H1 (cell line): ENCODE results near the gene ADGRV1. TPM values are rescaled to one million over a fixed set of nuclear protein-coding genes. Genes with fewer than 3 reads are reported as not detected.
"Not testable (repeated sequence)": the region's sequence is repeated elsewhere in the genome, so short reads cannot be mapped to it uniquely, and the experiment has no call there.

Source experiments
- CTCF ChIA-PET: fragments of 300-600 bp; sonication (Branson Sonifier 250); formaldehyde crosslinking; loops from one replicate; lab custom pipeline; 2021; ENCODE audit not compliant: partially characterized antibody; lab: Charles Lee
- POLR2A ChIA-PET: fragments of 300-600 bp; sonication (Branson Sonifier 250); formaldehyde crosslinking; loops from one replicate; lab custom pipeline; 2021; ENCODE audit warnings: inconsistent platforms; ENCODE audit not compliant: partially characterized antibody; lab: Charles Lee
- DNase-seq, 2 experiments: peaks; one replicate each; pipeline versions ENCODE4 v3.0.0 to v3.0.0-alpha.2; 2010 to 2022; ENCODE audit warnings: low spot score in 2 of 2, low read depth in 1 of 2, mixed read lengths in 1 of 2
- FAIRE-seq: peaks from 2 replicates; lab custom pipeline; 2011; peaks lifted over from hg19 to GRCh38; lab: Jason Lieb, UNC
- H2AFZ ChIP-seq: 2 replicates; pipeline ENCODE4 v1.8.1; 2012; ENCODE audit warnings: low read length, inconsistent platforms
- H2AK5ac ChIP-seq: 2 replicates; pipeline ENCODE4 v1.6.1; 2013; ENCODE audit warnings: low read depth, low read length
- H2BK120ac ChIP-seq: replicated peaks from 2 replicates; pipeline ENCODE3; 2013; ENCODE audit warnings: low read depth, low read length, inconsistent platforms
- H2BK12ac ChIP-seq: 2 replicates; pipeline ENCODE4 v1.6.1; 2013; ENCODE audit warnings: low read depth, low read length
- H2BK15ac ChIP-seq: 2 replicates; pipeline ENCODE4 v1.6.1; 2013; ENCODE audit warnings: low read length
- H2BK20ac ChIP-seq: 2 replicates; pipeline ENCODE4 v1.6.1; 2013; ENCODE audit warnings: low read length
- H2BK5ac ChIP-seq: 2 replicates; pipeline ENCODE4 v1.6.1; 2013; ENCODE audit warnings: low read depth, low read length
- H3K14ac ChIP-seq: 2 replicates; pipeline ENCODE4 v1.6.1; 2013; ENCODE audit warnings: inconsistent platforms; ENCODE audit not compliant: insufficient read length
- H3K18ac ChIP-seq: 2 replicates; pipeline ENCODE4 v1.6.1; 2013; ENCODE audit warnings: low read length; ENCODE audit errors: extremely low read depth
- H3K23ac ChIP-seq: 2 replicates; pipeline ENCODE4 v1.6.1; 2013; ENCODE audit warnings: inconsistent platforms; ENCODE audit not compliant: insufficient read length
- H3K23me2 ChIP-seq: 2 replicates; pipeline ENCODE4 v1.6.1; 2013; ENCODE audit warnings: low read depth, low read length
- H3K27ac ChIP-seq: 2 replicates; pipeline ENCODE4 v1.6.1; 2011; ENCODE audit warnings: low read depth, low read length, inconsistent platforms
- H3K27me3 ChIP-seq, 4 experiments: replicated peaks in 1 of 4; 1 replicate in 1 of 4; 2 replicates in 3 of 4; pipeline versions ENCODE4 v1.6.1 to v1.8.1; 2011 to 2013; ENCODE audit warnings: low read length in 3 of 4, mild to moderate bottlenecking in 3 of 4, inconsistent platforms in 2 of 4, mixed read lengths in 2 of 4, moderate library complexity in 1 of 4; ENCODE audit not compliant: control insufficient read depth in 3 of 4, insufficient read depth in 3 of 4; ENCODE audit errors: extremely low read depth in 1 of 4
- H3K36me3 ChIP-seq, 4 experiments: 2 replicates each; pipeline versions ENCODE4 v1.6.1 to v1.8.1; 2011 to 2013; ENCODE audit warnings: mild to moderate bottlenecking in 4 of 4, low read length in 3 of 4, moderate library complexity in 2 of 4, control low read depth in 1 of 4, inconsistent platforms in 1 of 4; ENCODE audit not compliant: insufficient read depth in 4 of 4, control insufficient read depth in 2 of 4
- H3K4ac ChIP-seq: replicated peaks from 2 replicates; pipeline ENCODE3; 2013; ENCODE audit warnings: low read length, low read depth, mixed read lengths, inconsistent platforms; ENCODE audit not compliant: insufficient read length
- H3K4me1 ChIP-seq, 4 experiments: replicated peaks in 1 of 4; 1 replicate in 1 of 4; 2 replicates in 3 of 4; pipeline versions ENCODE4 v1.6.1 to v1.8.1; 2011 to 2013; ENCODE audit warnings: low read length in 3 of 4, inconsistent platforms in 2 of 4, mixed read lengths in 1 of 4; ENCODE audit not compliant: insufficient read depth in 4 of 4, control insufficient read depth in 3 of 4
- H3K4me2 ChIP-seq, 2 experiments: 2 replicates each; pipeline versions ENCODE4 v1.6.1 to v1.8.1; 2011 to 2013; ENCODE audit warnings: low read depth in 2 of 2, low read length in 2 of 2, control low read depth in 1 of 2, inconsistent platforms in 1 of 2, mild to moderate bottlenecking in 1 of 2; ENCODE audit not compliant: insufficient read depth in 1 of 2
- H3K4me3 ChIP-seq, 4 experiments: fragments of 200-600, 300-600 bp in 1 of 4; sonication (generic), shearing (Covaris generic), sonication (Bioruptor Twin) in 1 of 4; 2 replicates each; pipeline versions ENCODE4 v1.5.1 to v1.8.1; 2011 to 2016; ENCODE audit warnings: low read length in 4 of 4, low read depth in 3 of 4, control low read depth in 2 of 4, inconsistent platforms in 2 of 4, mild to moderate bottlenecking in 2 of 4, mixed read lengths in 1 of 4, moderate library complexity in 1 of 4; ENCODE audit not compliant: insufficient read depth in 2 of 4; ENCODE audit errors: extremely low read depth in 1 of 4
- H3K56ac ChIP-seq: replicated peaks from 2 replicates; pipeline ENCODE3; 2013; ENCODE audit warnings: low read depth, mild to moderate bottlenecking, mixed read lengths, low read length, inconsistent platforms; ENCODE audit not compliant: insufficient read length
- H3K79me1 ChIP-seq: 2 replicates; pipeline ENCODE4 v1.6.1; 2013; ENCODE audit warnings: low read depth, low read length, control low read depth
- H3K79me2 ChIP-seq, 2 experiments: 2 replicates each; pipeline versions ENCODE4 v1.6.1 to v1.8.1; 2012 to 2013; ENCODE audit warnings: low read length in 2 of 2, mild to moderate bottlenecking in 2 of 2, inconsistent platforms in 1 of 2; ENCODE audit not compliant: insufficient read depth in 2 of 2, control insufficient read depth in 1 of 2
- H3K9ac ChIP-seq, 4 experiments: replicated peaks in 1 of 4; 1 replicate in 1 of 4; 2 replicates in 3 of 4; pipeline versions ENCODE4 v1.6.1 to v1.8.1; 2011 to 2013; ENCODE audit warnings: low read depth in 3 of 4, low read length in 3 of 4, control low read depth in 2 of 4, mild to moderate bottlenecking in 2 of 4, moderate library complexity in 2 of 4, inconsistent platforms in 1 of 4; ENCODE audit errors: extremely low read depth in 1 of 4
- H3K9me3 ChIP-seq, 2 experiments: 2 replicates each; pipeline versions ENCODE4 v1.6.1 to v1.8.1; 2012 to 2013; ENCODE audit warnings: mild to moderate bottlenecking in 2 of 2, moderate library complexity in 2 of 2, control low read depth in 1 of 2, inconsistent platforms in 1 of 2, low read depth in 1 of 2, low read length in 1 of 2, mixed read lengths in 1 of 2; ENCODE audit not compliant: insufficient read depth in 2 of 2
- H4K20me1 ChIP-seq, 2 experiments: replicated peaks in 1 of 2; 2 replicates each; pipeline versions ENCODE3 to v1.8.1; 2011 to 2013; ENCODE audit warnings: inconsistent platforms in 2 of 2, low read length in 2 of 2, mild to moderate bottlenecking in 1 of 2; ENCODE audit not compliant: insufficient read depth in 2 of 2, control insufficient read depth in 1 of 2
- H4K5ac ChIP-seq: 2 replicates; pipeline ENCODE4 v1.6.1; 2013; ENCODE audit warnings: low read length, low read depth, mixed read lengths, inconsistent platforms; ENCODE audit not compliant: insufficient read length
- H4K8ac ChIP-seq: 2 replicates; pipeline ENCODE4 v1.8.0; 2013; ENCODE audit warnings: mild to moderate bottlenecking, moderate library complexity, low read length, inconsistent platforms; ENCODE audit not compliant: insufficient read depth; ENCODE audit errors: extremely low read depth
- H4K91ac ChIP-seq: replicated peaks from 2 replicates; pipeline ENCODE3; 2013; ENCODE audit warnings: low read length, mixed read lengths, inconsistent platforms; ENCODE audit not compliant: insufficient read length
- WGBS, 2 experiments: shearing (Covaris generic) in 1 of 2; methylation state at CpG; one replicate each; pipeline versions ENCODE4 v1.1.6 to v1.1.7; 2013 to 2015; ENCODE audit warnings: low lambda C conversion rate in 2 of 2, mixed read lengths in 2 of 2, inconsistent platforms in 1 of 2, low coverage in 1 of 2, missing lambda C conversion rate in 1 of 2; ENCODE audit not compliant: insufficient replicate concordance in 2 of 2, insufficient coverage in 1 of 2, insufficient read length in 1 of 2; ENCODE audit errors: extremely low coverage in 1 of 2, missing lambda C conversion rate in 1 of 2; 5-methylcytosine and 5-hydroxymethylcytosine counted together
- polyA plus RNA-seq, 7 experiments: library from polyadenylated mRNA; depleted of rRNA in 3 of 7; stranded (reverse) in 5 of 7; unstranded in 2 of 7; fragments of >200 nt in 5 of 7; fragments of 200-250 nt in 2 of 7; gene quantifications; 1 replicate in 5 of 7; 2 replicates in 1 of 7; 4 replicates in 1 of 7; pipeline versions ENCODE4 v1.2.1 to v1.2.3, GENCODE V29; 2011 to 2013; ENCODE audit warnings: missing spikeins in 2 of 7, mixed read lengths in 2 of 7
- total RNA-seq: library from RNA; stranded (reverse); fragmentation: NEBNext Ultra II Directional; extraction: Animal tissue kit (Norgen Biotek cat#: 25700); gene quantifications from 2 replicates; pipeline ENCODE4 v1.2.1, GENCODE V29; 2021

ADGRV1 gene
- total and polyA plus RNA-seq, 2 of the 8 experiments (the other 6 are each of a cell fraction or from before 2014, with no cell fraction given) = 53.1 to 62.2 TPM

DNA sequence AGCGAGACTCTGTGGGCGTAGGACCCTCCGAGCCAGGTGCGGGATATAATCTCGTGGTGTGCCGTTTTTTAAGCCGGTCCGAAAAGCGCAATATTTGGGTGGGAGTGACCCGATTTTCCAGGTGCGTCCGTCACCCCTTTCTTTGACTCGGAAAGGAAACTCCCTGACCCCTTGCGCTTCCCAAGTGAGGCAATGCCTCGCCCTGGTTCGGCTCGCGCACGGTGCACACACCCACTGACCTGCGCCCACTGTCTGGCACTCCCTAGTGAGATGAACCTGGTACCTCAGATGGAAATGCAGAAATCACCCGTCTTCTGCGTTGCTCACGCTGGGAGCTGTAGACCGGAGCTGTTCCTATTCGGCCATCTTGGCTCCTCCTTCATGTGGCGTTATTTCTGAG is 263.5 kb downstream of the ADGRV1 start:
- H3K23ac ChIP-seq, H4K5ac ChIP-seq, H3K36me3 ChIP-seq, H2BK12ac ChIP-seq, POLR2A ChIA-PET, H3K27me3 ChIP-seq, H3K4me3 ChIP-seq, H3K9me3 ChIP-seq, H3K4me2 ChIP-seq, H3K18ac ChIP-seq, H2BK20ac ChIP-seq, H3K27ac ChIP-seq, H3K14ac ChIP-seq, H2BK5ac ChIP-seq, H2BK15ac ChIP-seq, H2BK120ac ChIP-seq, H4K91ac ChIP-seq, H2AK5ac ChIP-seq, H3K23me2 ChIP-seq, H3K56ac ChIP-seq, H4K8ac ChIP-seq, H3K4me1 ChIP-seq, DNase-seq, H3K79me2 ChIP-seq, H2AFZ ChIP-seq, FAIRE-seq, H3K79me1 ChIP-seq, H3K9ac ChIP-seq, H4K20me1 ChIP-seq, H3K4ac ChIP-seq: not testable (repeated sequence)
- WGBS, 2 experiments = 89% methylated on average over 23 of the region's 26 CpGs; no CpG with 5 or more reads in 1 of the 2 experiments
- CTCF ChIA-PET = interaction anchor here (1.4 kb wide), 1 partner anchor 18 kb away, joined by 3 read pairs; no protein-coding TSS in a partner anchor
